HCT116 (cell line): ENCODE results near the gene ARHGEF40. TPM values are rescaled to one million over a fixed set of nuclear protein-coding genes. Genes with fewer than 3 reads are reported as not detected.

Experiments used
- ATAC-seq: fragments of 200-7000 bp; cut with Tn5 transposase; 2 replicates; pipeline ENCODE4 v1.9.1; 2020; ENCODE audit warnings: mild to moderate bottlenecking, moderate library complexity
- BruUV-seq: library from RNA; stranded (reverse); fragments of 400-500 nt; replicated peaks from 2 replicates; lab custom pipeline; 2021; lab: Mats Ljungman, UMichigan
- CTCF ChIA-PET: fragments of 300-600 bp; sonication (Branson Sonifier 250); formaldehyde crosslinking; loops from one replicate; lab custom pipeline; 2021; ENCODE audit warnings: antibody characterized with exemption; lab: Charles Lee
- POLR2A ChIA-PET: fragments of 300-600, 350-600 bp; sonication (Branson Sonifier 250); formaldehyde crosslinking; loops from one replicate; lab custom pipeline; 2021; ENCODE audit warnings: antibody characterized with exemption; lab: Charles Lee
- RAD21 ChIA-PET, 2 experiments: fragments of 300-600 bp; sonication (Branson Sonifier 250); formaldehyde crosslinking; loops; one replicate each; lab custom pipeline; 2023; ENCODE audit warnings: low total read pairs in 2 of 2; ENCODE audit not compliant: uncharacterized antibody in 2 of 2, unreplicated experiment in 2 of 2, low non-redundant PET in 1 of 2; lab: Charles Lee
- DNase-seq: peaks from one replicate; pipeline ENCODE4 v3.0.0-alpha.2; 2010; ENCODE audit warnings: low read depth, low spot score
- H2AFZ ChIP-seq: fragments of 200-600 bp; shearing (Covaris generic), sonication (generic); 2 replicates; pipeline ENCODE4 v1.6.1; 2017; ENCODE audit warnings: low read depth, mixed run types, mixed read lengths, antibody characterized with exemption, low read length; ENCODE audit not compliant: poor library complexity, severe bottlenecking
- H3K27ac ChIP-seq: 2 replicates; pipeline ENCODE4 v1.5.1; 2012; ENCODE audit warnings: low read depth, low read length
- H3K27me3 ChIP-seq: fragments of 200-600 bp; sonication (generic); 2 replicates; pipeline ENCODE4 v1.6.1; 2016; ENCODE audit warnings: mixed run types, low read length, mixed read lengths; ENCODE audit not compliant: insufficient read depth
- H3K36me3 ChIP-seq, 2 experiments: fragments of 200-500 bp in 1 of 2; fragments of 200-600 bp in 1 of 2; sonication (Bioruptor generic) in 1 of 2; sonication (generic) in 1 of 2; 2 replicates each; pipeline versions ENCODE4 v1.5.1 to v1.6.1; 2014 to 2016; ENCODE audit warnings: low read length in 2 of 2, inconsistent platforms in 1 of 2, mixed read lengths in 1 of 2, mixed run types in 1 of 2; ENCODE audit not compliant: insufficient read depth in 2 of 2, control insufficient read depth in 1 of 2
- H3K4me1 ChIP-seq, 2 experiments: fragments of 200-600 bp in 1 of 2; sonication (generic) in 1 of 2; 2 replicates each; pipeline versions ENCODE4 v1.5.1 to v1.6.1; 2012 to 2017; ENCODE audit warnings: low read length in 2 of 2, inconsistent platforms in 1 of 2, mild to moderate bottlenecking in 1 of 2, mixed read lengths in 1 of 2, mixed run types in 1 of 2, moderate library complexity in 1 of 2; ENCODE audit not compliant: insufficient read depth in 2 of 2, control insufficient read depth in 1 of 2
- H3K4me2 ChIP-seq: fragments of 200-600 bp; sonication (generic); 2 replicates; pipeline ENCODE4 v1.6.1; 2017; ENCODE audit warnings: mixed run types, low read length, mixed read lengths
- H3K4me3 ChIP-seq, 2 experiments: fragments of 200-600 bp in 1 of 2; sonication (generic) in 1 of 2; replicated peaks in 1 of 2; 2 replicates each; pipeline ENCODE4 v1.5.1; 2011 to 2016; ENCODE audit warnings: low read length in 2 of 2, control low read depth in 1 of 2, low read depth in 1 of 2, mild to moderate bottlenecking in 1 of 2, mixed read lengths in 1 of 2, mixed run types in 1 of 2
- H3K79me2 ChIP-seq: fragments of 200-600 bp; sonication (generic); 2 replicates; pipeline ENCODE4 v1.6.1; 2017; ENCODE audit warnings: mild to moderate bottlenecking, mixed run types, low read length, moderate library complexity, mixed read lengths; ENCODE audit not compliant: insufficient read depth
- H3K9ac ChIP-seq: fragments of 200-600 bp; sonication (generic); 2 replicates; pipeline ENCODE4 v1.6.1; 2016; ENCODE audit warnings: low read length, mixed read lengths
- H3K9me2 ChIP-seq: fragments of 200-600 bp; sonication (generic), shearing (Covaris generic); 2 replicates; pipeline ENCODE4 v1.6.1; 2017; ENCODE audit warnings: mixed run types, mild to moderate bottlenecking, moderate library complexity; ENCODE audit not compliant: insufficient read depth
- H3K9me3 ChIP-seq, 2 experiments: fragments of 200-500 bp in 1 of 2; fragments of 200-600 bp in 1 of 2; sonication (Bioruptor generic) in 1 of 2; sonication (generic) in 1 of 2; 2 replicates each; pipeline ENCODE4 v1.6.1; 2014 to 2017; ENCODE audit warnings: low read length in 2 of 2, mixed read lengths in 2 of 2, inconsistent platforms in 1 of 2, low read depth in 1 of 2, mild to moderate bottlenecking in 1 of 2, mixed run types in 1 of 2, moderate library complexity in 1 of 2; ENCODE audit not compliant: control insufficient read depth in 1 of 2, insufficient read depth in 1 of 2
- H4K20me1 ChIP-seq: fragments of 200-600 bp; sonication (generic), shearing (Covaris generic); 2 replicates; pipeline ENCODE4 v1.6.1; 2017; ENCODE audit warnings: mixed run types, mild to moderate bottlenecking, moderate library complexity; ENCODE audit not compliant: insufficient read depth
- CEBPB ChIP-seq: IDR thresholded peaks from 2 replicates; pipeline ENCODE4 v1.6.1; 2012; ENCODE audit warnings: low read depth
- EGR1 ChIP-seq: IDR thresholded peaks from 2 replicates; pipeline ENCODE4 v1.6.1; 2012; ENCODE audit warnings: low read depth
- POLR2AphosphoS5 ChIP-seq: IDR thresholded peaks from 2 replicates; pipeline ENCODE4 v1.6.1; 2011; ENCODE audit warnings: mild to moderate bottlenecking, low read depth, low read length, moderate library complexity
- SIN3A ChIP-seq: IDR thresholded peaks from 2 replicates; pipeline ENCODE4 v1.6.1; 2012; ENCODE audit warnings: low read depth
- SP1 ChIP-seq: IDR thresholded peaks from 2 replicates; pipeline ENCODE4 v1.6.1; 2012; ENCODE audit warnings: low read depth
- SRF ChIP-seq: IDR thresholded peaks from 2 replicates; pipeline ENCODE4 v1.6.1; 2012; ENCODE audit warnings: low read depth
- YY1 ChIP-seq: IDR thresholded peaks from 2 replicates; pipeline ENCODE4 v1.6.1; 2011; ENCODE audit warnings: low read length, low read depth, moderate library complexity, mild to moderate bottlenecking; ENCODE audit not compliant: insufficient replicate concordance; ENCODE audit errors: extremely low read depth
- ZBTB33 ChIP-seq: IDR thresholded peaks from 2 replicates; pipeline ENCODE4 v1.6.1; 2011; ENCODE audit warnings: mild to moderate bottlenecking, low read length, moderate library complexity; ENCODE audit not compliant: insufficient replicate concordance; ENCODE audit errors: extremely low read depth
- ZFX ChIP-seq: fragments of 450-650 bp; IDR thresholded peaks from 2 replicates; pipeline ENCODE4 v1.6.1; 2017
- intact Hi-C: fragments of 100-400 bp; cut with micrococcal nuclease; formaldehyde crosslinking; loops from 2 replicates; pipeline ENCODE4 v1.10.0; 2022
- total RNA-seq: library from RNA; stranded (reverse); gene quantifications from one replicate; pipeline ENCODE4 v1.2.1, GENCODE V29; 2021; ENCODE audit not compliant: unreplicated experiment
- TF ChIP-seq, protein P1 (sequence below): IDR thresholded peaks from 2 replicates; pipeline ENCODE4 v1.6.1; 2012
- TF ChIP-seq, protein P2 (sequence below): IDR thresholded peaks from 2 replicates; pipeline ENCODE4 v1.6.1; 2012
- TF ChIP-seq, protein P3 (sequence below), 3 experiments: fragments of 200-600 bp in 1 of 3; sonication (generic) in 1 of 3; IDR thresholded peaks in 2 of 3; conservative IDR thresholded peaks in 1 of 3; 2 replicates each; pipeline ENCODE4 v1.5.1; 2012 to 2017; ENCODE audit warnings: low read depth in 2 of 3, low read length in 2 of 3, antibody characterized with exemption in 1 of 3, borderline replicate concordance in 1 of 3, control low read depth in 1 of 3, mild to moderate bottlenecking in 1 of 3, mixed read lengths in 1 of 3, mixed run types in 1 of 3, moderate library complexity in 1 of 3; ENCODE audit not compliant: insufficient read depth in 1 of 3

The ARHGEF40 gene
- total RNA-seq, 1 experiment from 2014 or later: 6.3 TPM

DNA sequence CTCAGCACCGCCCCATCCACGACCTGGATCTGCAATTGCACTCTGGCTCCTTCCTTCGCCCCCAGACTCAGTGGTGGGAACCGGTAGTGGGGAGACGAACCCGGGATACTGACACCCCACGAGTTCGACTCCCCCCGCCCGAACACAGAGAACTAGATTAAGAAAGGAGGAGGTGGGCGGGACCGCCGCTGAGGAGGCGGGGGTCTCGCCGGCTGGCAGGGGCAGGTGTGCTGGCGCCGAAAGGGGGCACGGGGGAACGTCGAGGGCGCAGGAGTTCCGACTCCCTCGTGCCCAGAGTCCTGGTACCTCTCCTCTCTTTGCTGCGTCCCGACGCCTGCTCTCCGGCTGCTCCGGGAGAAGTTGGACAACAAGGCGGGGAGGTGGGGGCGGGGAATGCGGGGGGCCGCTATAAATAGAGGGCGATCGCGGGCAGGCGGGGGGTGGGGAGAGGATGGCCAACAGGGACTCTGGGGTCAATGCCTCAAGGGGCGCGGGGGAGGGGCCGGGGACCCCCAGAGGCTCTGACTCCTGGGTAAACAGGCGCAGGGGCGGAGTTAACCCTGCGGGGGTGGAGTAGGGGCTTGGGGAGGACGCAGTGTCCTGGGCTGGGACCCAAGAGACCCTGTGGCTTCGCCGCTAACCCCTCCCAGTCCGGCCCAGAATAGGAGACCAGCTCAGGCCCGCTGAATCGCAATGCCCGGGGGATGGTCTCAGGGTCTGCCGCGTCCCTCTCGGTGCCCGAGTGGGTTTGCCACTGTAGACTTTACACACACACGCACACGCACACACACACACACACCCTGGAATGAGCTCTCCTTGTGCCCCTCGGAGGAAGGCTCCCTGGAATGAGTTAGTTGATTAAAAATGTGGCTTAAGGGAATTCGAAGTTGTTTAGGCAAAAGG, 44.5 kb upstream of the ARHGEF40 start (continued):
- TF ChIP-seq ZBTB33: no peak

- Histone ChIP-seq H3K27me3 (no peaks in the 10 kb centered on the region), H3K79me2 (no peaks in the 10 kb centered on the region), H3K4me2 (no peak overlapping the region), H2AFZ (no peak overlapping the region), H3K36me3 (no peaks in the 10 kb centered on the region), H3K9ac (no peak overlapping the region), H4K20me1 (no peaks in the 10 kb centered on the region), H3K27ac (no peak overlapping the region), H3K4me1 (peaks cover 14 to 21% of the 10 kb centered on the region in 2 experiments; a peak in 3 of 4 replicates), H3K4me3 (no peak overlapping the region)
- ChIA-PET RAD21 (no interaction called here), POLR2A (no interaction called here), CTCF (no interaction called here)
- no TSS peak for BruUV-seq
- intact Hi-C loops: no loop called here
- DNase-seq (no peak), ATAC-seq (no peak)
- TF ChIP-seq POLR2AphosphoS5 (no peak), ZFX (no peak), SRF (no peak), SIN3A (no peak), YY1 (no peak), EGR1 (no peak), SP1 (no peak), CEBPB (no peak), ZBTB33 (no peak)
- TF ChIP-seq, protein P1, sequence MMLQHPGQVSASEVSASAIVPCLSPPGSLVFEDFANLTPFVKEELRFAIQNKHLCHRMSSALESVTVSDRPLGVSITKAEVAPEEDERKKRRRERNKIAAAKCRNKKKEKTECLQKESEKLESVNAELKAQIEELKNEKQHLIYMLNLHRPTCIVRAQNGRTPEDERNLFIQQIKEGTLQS: no peak
- TF ChIP-seq, protein P2, sequence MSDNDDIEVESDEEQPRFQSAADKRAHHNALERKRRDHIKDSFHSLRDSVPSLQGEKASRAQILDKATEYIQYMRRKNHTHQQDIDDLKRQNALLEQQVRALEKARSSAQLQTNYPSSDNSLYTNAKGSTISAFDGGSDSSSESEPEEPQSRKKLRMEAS: no peak
- TF ChIP-seq, protein P3, sequence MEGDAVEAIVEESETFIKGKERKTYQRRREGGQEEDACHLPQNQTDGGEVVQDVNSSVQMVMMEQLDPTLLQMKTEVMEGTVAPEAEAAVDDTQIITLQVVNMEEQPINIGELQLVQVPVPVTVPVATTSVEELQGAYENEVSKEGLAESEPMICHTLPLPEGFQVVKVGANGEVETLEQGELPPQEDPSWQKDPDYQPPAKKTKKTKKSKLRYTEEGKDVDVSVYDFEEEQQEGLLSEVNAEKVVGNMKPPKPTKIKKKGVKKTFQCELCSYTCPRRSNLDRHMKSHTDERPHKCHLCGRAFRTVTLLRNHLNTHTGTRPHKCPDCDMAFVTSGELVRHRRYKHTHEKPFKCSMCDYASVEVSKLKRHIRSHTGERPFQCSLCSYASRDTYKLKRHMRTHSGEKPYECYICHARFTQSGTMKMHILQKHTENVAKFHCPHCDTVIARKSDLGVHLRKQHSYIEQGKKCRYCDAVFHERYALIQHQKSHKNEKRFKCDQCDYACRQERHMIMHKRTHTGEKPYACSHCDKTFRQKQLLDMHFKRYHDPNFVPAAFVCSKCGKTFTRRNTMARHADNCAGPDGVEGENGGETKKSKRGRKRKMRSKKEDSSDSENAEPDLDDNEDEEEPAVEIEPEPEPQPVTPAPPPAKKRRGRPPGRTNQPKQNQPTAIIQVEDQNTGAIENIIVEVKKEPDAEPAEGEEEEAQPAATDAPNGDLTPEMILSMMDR (IDR thresholded peaks at IDR 0.05 in 2 of 3, conservative IDR thresholded peaks at IDR 0.05 in 1 of 3; ENCODE audit: borderline replicate concordance in 1 of 3, insufficient read depth in 1 of 3, low read depth in 2 of 3, low read length in 2 of 3): no peak
- TF ChIP-seq, all 23 proteins: peak for 0
- Histone ChIP-seq H3K9me2 (no peaks in the 10 kb centered on the region), H3K9me3 (no peaks in the 10 kb centered on the region)
Measured at GRCh38 chr14:21026274-21026987, 43.7 kb upstream of the ARHGEF40 start.
